Lower lobe of right lung (tissue), 2 donors: ENCODE results near the gene CHD6. TPM values are rescaled to one million over a fixed set of nuclear protein-coding genes. Genes with fewer than 3 reads are reported as not detected.

Source experiments
- ATAC-seq, 2 donors: fragments of 200-7000 bp; cut with Tn5 transposase; one replicate each; pipeline ENCODE4 v1.9.1; 2020 to 2022; ENCODE audit warnings: mild to moderate bottlenecking in 2 of 2, moderate library complexity in 2 of 2
- DNase-seq: peaks from one replicate; pipeline ENCODE4 v3.0.0-alpha.2; 2020
- H3K27ac ChIP-seq: fragments of 200-600 bp; one replicate; pipeline ENCODE4 v1.8.0; 2022
- H3K27me3 ChIP-seq: fragments of 200-600 bp; one replicate; pipeline ENCODE4 v1.8.0; 2022; ENCODE audit warnings: low read depth
- H3K36me3 ChIP-seq: fragments of 200-600 bp; one replicate; pipeline ENCODE4 v1.8.0; 2022; ENCODE audit warnings: mild to moderate bottlenecking
- H3K4me1 ChIP-seq: fragments of 200-600 bp; one replicate; pipeline ENCODE4 v1.8.0; 2022
- H3K4me3 ChIP-seq: fragments of 200-600 bp; one replicate; pipeline ENCODE4 v1.8.0; 2022; ENCODE audit warnings: mild to moderate bottlenecking
- H3K9me3 ChIP-seq: fragments of 200-600 bp; one replicate; pipeline ENCODE4 v1.8.0; 2022
- CTCF ChIP-seq: fragments of 200-600 bp; IDR thresholded peaks from one replicate; pipeline ENCODE4 v1.8.0; 2022; ENCODE audit warnings: antibody characterized with exemption, mild to moderate bottlenecking
- intact Hi-C: fragments of 100-400 bp; cut with DNase I; formaldehyde crosslinking; loops from one replicate; pipeline ENCODE4 v1.11.0; 2022
- total RNA-seq: library from RNA; stranded (reverse); fragmentation: NEBNext Ultra II Directional; extraction: Animal tissue kit (Norgen Biotek cat#: 25700); gene quantifications from one replicate; pipeline ENCODE4 v1.2.1, GENCODE V29; 2021
- donor health status: DM: no; HTN: yes; CAD: no; lungs with severe emphysema.

The CHD6 gene
- total RNA-seq, 1 donor from 2014 or later: 43.6 TPM

- H3K4me3 ChIP-seq: no peak overlapping the region
- TF ChIP-seq CTCF: no peak
- intact Hi-C loops: no loop called here
Observed at GRCh38 chr20:41580350-41580749, 37.8 kb downstream of the CHD6 start.

GRCh38 chr20:41577129-41578009 lies 40.8 kb downstream of the CHD6 start:
- H3K4me3 ChIP-seq: no peak overlapping the region
- ATAC-seq (no peak), DNase-seq (no peak)
- no peak overlapping the region for H3K27ac ChIP-seq
- intact Hi-C loops: no loop called here
- H3K4me1 ChIP-seq: peaks cover 28% of the 10 kb centered on the region
- H3K36me3 ChIP-seq: no peaks in the 10 kb centered on the region
- H3K9me3 ChIP-seq: peaks cover 6% of the 10 kb centered on the region
- TF ChIP-seq CTCF: no peak
- H3K27me3 ChIP-seq: no peaks in the 10 kb centered on the region

More at GRCh38 chr20:41580350-41580749, 37.8 kb downstream of the CHD6 start:
- ATAC-seq (no peak), DNase-seq (no peak)
- Histone ChIP-seq H3K27me3 (no peaks in the 10 kb centered on the region), H3K36me3 (no peaks in the 10 kb centered on the region), H3K27ac (no peak overlapping the region), H3K9me3 (no peaks in the 10 kb centered on the region), H3K4me1 (peaks cover 10% of the 10 kb centered on the region)

- H3K27me3 ChIP-seq: no peaks in the 10 kb centered on the region
- TF ChIP-seq CTCF: no peak
- peaks cover 6% of the 10 kb centered on the region for H3K9me3 ChIP-seq
- no peak for ATAC-seq
- H3K27ac ChIP-seq: no peak overlapping the region
- intact Hi-C loops: no loop called here
- H3K4me1 ChIP-seq: peaks cover 45% of the 10 kb centered on the region
- H3K4me3 ChIP-seq: no peak overlapping the region
- DNase-seq: no peak
- H3K36me3 ChIP-seq: no peaks in the 10 kb centered on the region
Observed at GRCh38 chr20:41575412-41575811, 42.8 kb downstream of the CHD6 start.

GRCh38 chr20:41574802-41575389 lies 43.3 kb downstream of the CHD6 start:
- no peak for ATAC-seq
- DNase-seq: no peak
- Histone ChIP-seq H3K4me3 (no peak overlapping the region), H3K36me3 (no peaks in the 10 kb centered on the region), H3K9me3 (peaks cover 6% of the 10 kb centered on the region), H3K27ac (no peak overlapping the region), H3K4me1 (peaks cover 50% of the 10 kb centered on the region), H3K27me3 (no peaks in the 10 kb centered on the region)
- no peak for TF ChIP-seq CTCF
- intact Hi-C loops: no loop called here

- Histone ChIP-seq H3K27me3 (no peaks in the 10 kb centered on the region), H3K36me3 (no peaks in the 10 kb centered on the region), H3K4me3 (no peak overlapping the region), H3K27ac (no peak overlapping the region), H3K4me1 (peaks cover 54% of the 10 kb centered on the region), H3K9me3 (peaks cover 6% of the 10 kb centered on the region)
- intact Hi-C loops: no loop called here
- no peak for DNase-seq
- TF ChIP-seq CTCF: no peak
- ATAC-seq: no peak
Observed at GRCh38 chr20:41573955-41574354, 44.2 kb downstream of the CHD6 start.
